HG02870 (cell line): ENCODE measurements around the gene TEX14.
A peak's percentile ranks its signal among the peaks of the same experiment; 100 is the strongest.
"Not testable (repeated sequence)": the region's sequence is repeated elsewhere in the genome, so short reads cannot be mapped to it uniquely, and the experiment has no call there.

Experiments used
- ATAC-seq: cut with Tn5 transposase; IDR thresholded peaks from one replicate; pipeline ENCODE4 v1.9.1; 2021; ENCODE audit warnings: mild to moderate bottlenecking, moderate library complexity; ENCODE audit not compliant: unreplicated experiment

The TEX14 gene

DNA sequence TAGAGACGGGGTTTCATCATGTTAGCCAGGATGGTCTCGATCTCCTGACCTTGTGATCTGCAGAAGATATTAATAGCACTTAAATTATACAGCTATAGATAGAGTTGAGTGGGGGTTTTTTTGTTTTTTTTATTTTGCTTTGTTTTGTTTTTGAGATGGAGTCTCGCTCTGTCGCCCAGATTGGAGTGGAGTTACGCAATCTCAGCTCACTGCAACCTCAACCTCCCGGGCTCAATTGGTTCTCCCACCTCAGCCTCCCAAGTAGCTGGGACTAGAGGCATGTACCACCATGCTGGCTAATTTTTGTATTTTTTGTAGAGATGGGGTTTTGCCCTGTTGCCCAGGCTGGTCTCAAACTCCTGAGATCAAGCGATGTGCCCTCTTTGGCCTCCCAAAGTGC lies 1.8 kb downstream of the TEX14 start:
- not testable (repeated sequence) for ATAC-seq

DNA sequence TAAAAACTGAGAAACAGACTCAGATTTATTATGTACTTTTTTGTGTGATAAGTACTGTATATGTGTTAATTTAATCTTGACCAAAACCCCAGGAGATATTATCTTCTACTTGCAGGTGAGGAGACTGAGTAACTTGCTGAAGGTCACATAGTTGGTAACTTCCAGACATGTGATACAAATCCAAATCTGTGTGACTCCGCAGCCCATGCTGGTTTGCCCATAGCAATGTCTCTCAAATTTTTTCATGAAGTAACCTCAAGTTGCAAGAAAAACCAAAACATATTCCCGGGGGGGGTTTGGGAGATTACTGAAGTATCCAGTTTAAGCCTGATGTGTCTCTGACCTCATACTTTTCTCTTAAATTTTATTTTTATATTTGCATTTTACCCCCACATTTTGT lies 3.3 kb downstream of the TEX14 start:
- ATAC-seq = no peak

DNA sequence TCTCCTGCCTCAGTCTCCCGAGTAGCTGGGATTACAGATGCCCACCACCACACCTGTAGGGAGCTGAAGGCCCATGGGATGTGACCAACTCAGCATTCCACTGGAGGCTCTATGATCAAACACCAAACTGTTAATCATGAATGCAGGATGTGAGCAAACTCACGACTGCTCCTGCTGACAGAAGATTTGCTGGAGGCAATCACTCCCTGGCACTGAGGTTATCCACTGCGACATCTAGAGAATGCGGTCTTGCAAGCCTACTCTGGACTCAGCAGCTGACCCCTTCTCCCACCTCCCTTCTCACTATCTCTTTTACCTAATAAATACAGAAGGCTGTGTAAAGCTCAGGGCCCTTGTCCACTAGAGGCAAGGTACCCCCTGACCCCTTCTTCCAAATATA lies 4.9 kb downstream of the TEX14 start:
- no peak for ATAC-seq

- ATAC-seq = not testable (repeated sequence)
Measured at GRCh38 chr17:58684462-58684861, 7.4 kb downstream of the TEX14 start.

DNA sequence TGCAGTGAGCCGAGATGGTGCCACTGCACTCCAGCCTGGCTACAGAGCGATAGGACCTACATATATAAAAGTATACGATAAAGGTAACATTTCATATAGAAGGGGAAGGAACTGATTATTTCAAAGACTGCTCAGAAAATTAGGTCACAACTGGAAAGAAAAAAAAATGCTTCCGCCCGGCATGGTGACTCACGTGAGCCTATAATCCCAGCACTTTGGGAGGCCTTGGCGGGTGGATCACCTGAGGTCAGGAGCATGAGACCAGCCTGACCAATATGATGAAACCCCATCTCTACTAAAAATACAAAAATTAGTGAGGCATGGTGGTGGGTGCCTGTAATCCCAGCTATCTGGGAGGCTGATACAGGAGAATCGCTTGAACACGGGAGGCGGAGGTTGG lies 7.8 kb downstream of the TEX14 start:
- no peak for ATAC-seq

GRCh38 chr17:58680038-58680369 lies 11.8 kb downstream of the TEX14 start:
- ATAC-seq = no peak

- ATAC-seq = no peak
Measured at GRCh38 chr17:58679263-58680037, 12.4 kb downstream of the TEX14 start.

- not testable (repeated sequence) for ATAC-seq
Measured at GRCh38 chr17:58678287-58678686, 13.6 kb downstream of the TEX14 start.

- ATAC-seq = no peak
Measured at GRCh38 chr17:58677194-58677880, 14.5 kb downstream of the TEX14 start.

GRCh38 chr17:58671969-58672368 lies 19.9 kb downstream of the TEX14 start:
- no peak for ATAC-seq

DNA sequence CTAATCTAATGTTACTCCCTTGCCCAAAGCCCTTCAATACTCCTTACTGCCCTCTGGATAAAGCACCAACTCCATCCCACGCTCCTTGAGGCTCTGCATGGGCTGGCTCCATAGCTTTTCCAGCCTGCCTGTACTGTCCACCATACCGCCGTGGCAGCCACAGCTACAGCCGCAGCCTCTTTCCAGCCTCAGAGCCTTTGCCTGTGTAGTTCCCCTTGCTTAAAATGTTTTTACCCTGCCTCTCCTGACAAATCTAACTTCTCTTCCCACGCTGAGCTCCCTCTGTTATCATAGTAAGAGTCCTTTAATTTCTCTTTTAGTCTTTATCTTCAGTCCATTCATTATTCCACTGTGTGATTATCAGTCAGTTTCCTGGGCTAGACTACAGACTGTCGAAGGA lies 22.0 kb downstream of the TEX14 start:
- no peak for ATAC-seq

DNA sequence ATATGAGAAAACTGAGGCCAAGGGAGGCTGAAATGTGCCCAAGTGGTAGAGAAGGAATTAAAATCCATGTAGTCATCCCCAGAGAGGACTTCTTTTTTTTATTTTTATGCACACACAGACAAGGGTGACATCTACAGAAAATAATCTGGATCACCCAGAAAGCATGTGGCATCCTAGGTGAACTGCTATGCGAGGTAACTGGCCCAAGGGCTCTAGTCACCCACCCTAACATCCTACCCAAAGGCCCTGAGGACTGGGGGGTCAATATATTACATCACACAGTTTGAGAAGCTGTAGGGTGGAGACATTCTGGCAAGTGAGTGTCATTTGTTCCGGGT lies 23.3 kb downstream of the TEX14 start:
- ATAC-seq = no peak

DNA sequence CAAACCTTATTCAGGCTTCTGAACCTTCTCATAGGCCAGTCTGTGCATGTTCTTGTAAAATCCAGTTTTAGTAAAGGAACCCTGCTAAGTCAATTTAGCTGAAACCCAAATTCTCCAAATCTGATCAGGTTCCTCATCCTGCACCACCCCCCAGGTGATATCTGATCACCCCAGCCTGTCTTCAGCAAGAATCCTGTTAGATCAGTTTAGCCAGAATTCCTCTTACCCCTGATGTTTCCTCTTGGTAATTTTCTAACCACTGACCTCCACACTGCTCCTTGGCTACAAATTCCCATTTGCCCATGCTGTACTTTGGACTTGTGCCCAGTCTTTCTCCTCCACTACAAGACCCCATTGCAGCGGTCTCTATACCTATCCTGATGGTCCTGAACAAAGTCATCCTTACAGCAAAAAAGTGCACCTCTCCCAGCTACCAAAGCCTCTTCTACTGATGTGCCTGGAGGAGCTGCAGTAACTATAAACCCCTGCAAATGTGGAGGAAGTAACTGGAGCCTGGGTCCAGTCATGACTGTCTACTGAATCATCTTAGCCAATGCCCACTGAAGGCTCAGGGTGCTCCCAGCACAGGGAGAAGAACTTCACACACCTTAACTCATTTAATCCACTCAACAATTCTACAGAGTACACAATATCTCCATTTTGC lies 23.8 kb downstream of the TEX14 start:
- ATAC-seq = no peak

GRCh38 chr17:58666858-58667267 lies 25.0 kb downstream of the TEX14 start:
- no peak for ATAC-seq

DNA sequence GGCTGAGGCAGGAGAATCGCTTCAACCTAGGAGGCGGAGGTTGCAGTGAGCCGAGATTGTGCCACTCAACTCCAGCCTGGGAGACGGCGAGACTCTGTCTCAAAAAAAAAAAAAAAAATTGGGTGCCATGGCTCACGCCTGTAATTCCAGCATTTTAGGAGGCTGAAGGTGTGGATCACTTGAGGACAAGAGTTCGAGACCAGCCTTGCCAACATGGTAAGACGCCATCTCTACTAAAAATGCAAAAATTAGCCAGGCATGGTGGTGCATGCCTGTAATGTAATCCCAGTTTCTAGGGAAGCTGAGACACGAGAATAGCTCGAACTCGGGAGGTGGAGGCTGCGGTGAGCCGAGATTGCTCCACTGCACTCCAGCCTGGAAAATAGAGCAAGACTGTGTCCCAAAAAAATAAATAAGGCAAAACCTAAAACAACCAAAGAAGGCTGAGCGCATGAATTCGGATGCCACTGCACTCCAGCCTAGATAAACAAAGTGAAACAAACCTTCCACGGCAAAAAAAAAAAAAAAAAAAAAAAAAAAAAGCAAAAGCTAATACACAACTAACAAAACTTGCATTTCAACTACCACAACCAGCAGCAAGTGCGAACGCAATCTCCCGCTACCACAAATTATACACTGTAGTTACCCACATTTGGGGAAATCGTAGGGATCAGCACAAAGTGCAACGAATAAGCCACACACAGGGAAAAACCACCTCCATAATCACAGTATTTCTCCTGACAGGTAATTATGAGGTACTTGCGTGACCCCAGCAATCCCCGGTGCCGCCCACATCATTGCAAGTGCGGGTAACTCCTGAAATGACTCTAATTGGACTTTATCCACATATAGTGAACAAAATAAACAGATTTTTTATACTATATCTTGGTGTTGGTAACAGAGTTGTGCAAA lies 25.6 kb downstream of the TEX14 start:
- ATAC-seq = no peak

DNA sequence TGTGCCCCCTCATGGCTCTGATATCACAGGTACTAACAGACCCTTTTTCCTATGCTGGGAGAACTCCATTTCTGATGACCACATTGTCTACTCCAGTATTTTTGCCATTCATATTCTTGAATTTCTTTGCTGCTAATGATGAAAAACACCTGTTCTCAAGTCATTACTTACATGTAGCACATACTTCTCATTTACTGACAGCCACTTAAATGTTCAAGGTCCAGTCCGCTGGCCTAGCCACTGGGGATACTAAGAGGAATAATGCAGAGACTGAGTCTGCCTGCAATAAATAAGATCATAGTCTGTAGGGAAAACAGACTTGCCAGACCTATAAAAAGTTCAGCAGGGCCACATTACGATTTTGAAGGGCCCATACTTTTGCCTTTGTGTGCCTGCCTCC lies 27.5 kb downstream of the TEX14 start:
- no peak for ATAC-seq

DNA sequence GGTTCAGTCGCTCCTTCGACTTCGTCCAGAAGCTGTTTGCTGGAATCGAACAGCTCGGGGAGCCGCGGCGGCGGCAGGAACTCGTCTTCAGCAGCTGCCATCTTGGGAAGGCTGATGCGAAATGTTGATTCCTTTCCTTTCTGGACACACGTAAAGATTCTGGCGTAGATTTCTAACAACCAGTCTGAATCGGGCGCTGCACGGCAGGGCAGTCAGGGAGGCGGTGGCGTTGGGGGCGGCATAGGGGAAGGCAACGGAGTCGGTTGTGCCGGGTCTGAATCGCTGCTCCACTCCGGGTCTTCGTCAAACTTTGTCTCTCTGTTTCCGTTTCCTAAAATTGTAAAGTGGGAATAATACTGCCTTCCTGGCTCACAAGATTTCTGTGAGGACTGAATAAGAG lies 30.3 kb downstream of the TEX14 start:
- ATAC-seq = no peak

GRCh38 chr17:58660621-58661020 lies 31.2 kb downstream of the TEX14 start:
- no peak for ATAC-seq

DNA sequence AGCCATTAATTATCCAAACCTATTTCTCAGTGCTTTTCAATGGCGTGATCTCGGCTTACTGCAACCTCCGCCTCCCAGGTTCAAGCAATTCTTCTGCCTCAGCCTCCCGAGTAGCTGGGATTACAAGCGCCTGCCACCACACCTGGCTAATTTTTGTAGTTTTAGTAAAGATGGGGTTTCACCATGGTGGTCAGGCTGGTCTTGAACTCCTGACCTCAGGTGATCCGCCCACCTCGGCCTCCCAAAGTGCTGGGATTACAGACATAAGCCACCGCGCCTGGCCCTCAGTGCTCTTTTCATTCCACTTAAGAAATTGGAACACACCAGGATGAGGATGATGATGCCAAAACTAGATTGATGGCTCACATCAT lies 32.1 kb downstream of the TEX14 start:
- ATAC-seq = not testable (repeated sequence)

DNA sequence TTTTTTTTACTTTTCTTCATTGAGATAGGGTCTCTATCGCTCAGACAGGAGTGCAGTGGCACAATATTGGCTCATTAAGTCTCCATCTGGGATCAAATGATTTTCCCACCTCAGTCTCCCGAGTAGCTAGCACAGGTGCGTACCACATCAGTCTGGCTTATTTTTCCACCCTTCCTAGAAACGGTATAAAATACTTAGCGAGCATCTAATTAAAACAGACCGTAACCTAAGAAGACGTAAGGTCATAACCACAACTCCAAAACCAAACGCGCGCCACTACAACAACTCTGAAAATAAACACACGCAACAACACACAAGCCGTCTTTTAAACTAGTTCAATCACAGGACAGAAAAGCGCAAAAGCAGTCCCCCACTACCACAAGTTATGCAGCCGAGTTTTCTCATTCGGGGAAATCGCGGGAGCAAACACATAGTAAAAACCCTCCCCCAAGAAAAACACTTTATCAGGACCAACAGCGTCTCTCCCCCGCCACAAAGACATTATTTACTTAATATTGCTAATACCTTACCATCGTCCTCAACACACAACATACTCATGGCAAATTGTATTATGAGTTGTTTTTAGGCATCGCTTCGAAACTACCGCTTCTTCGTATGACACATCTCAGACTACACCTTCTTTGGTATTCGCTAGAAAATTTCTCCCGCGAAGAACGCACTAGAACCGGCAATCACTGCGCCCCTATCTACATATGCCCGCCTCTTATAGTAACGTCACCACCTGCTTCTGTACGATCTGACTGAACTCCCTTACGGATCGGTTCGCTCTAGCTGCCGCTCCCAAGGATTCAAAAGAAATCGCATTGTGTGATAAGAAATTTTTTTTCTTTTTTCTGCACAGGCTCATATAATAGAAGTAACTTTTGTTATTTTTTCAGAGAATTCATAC lies 32.8 kb downstream of the TEX14 start:
- peak; percentile 68 for ATAC-seq
